Measurements from ENCODE around the gene TSNAX. TPM values are rescaled to one million over a fixed set of nuclear protein-coding genes. Genes with fewer than 3 reads are reported as not detected.

TSNAX gene
- total RNA-seq, 1 experiment from 2014 or later = 60.0 TPM

DNA sequence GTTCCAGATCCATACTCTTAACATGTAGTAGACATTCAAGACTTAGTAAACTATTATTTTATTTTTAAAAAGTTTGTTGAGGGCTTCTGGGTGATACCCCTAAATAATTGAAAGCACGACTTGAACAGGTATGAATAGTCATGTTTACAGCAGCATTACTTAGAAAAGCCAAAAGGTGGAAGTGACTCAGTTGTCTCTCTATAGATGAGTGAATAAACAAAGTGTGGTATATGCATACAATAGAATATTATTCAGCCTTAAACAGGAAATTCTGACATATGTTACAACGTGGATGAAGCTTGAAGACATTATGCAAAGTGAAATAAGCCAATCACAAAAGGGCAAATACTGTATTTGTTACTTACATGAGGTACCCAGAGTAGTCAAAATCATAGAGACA, 26.5 kb downstream of the TSNAX start:
- CTCF ChIA-PET = no interaction called here

DNA sequence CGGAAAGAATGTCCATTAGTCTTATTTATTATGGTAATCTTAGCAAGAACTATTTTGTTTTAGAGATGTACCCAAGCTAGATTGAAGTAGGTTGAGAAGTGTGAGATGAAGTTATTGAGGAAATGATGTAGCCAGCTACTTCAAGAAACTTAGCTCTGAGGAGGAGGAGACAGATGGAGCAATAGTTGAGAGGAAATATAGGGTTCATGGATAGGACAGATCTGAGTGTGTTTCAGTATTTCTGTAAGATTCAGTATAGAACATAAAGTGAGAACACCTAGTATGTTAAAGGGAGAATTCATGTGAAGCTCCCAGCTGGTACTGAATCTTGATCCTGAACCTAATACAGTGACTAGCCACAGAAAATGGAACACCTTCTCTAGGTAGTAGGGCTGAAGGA, 28.9 kb downstream of the TSNAX start:
- H3K36me3 ChIP-seq (ENCODE audit: insufficient read depth, low read length, poor library complexity, severe bottlenecking) = peaks cover 7% of the 10 kb centered on the region
- H3K9me3 ChIP-seq (ENCODE audit: low read depth, low read length, poor library complexity, severe bottlenecking) = no peaks in the 10 kb centered on the region
- CTCF ChIA-PET = no interaction called here
- POLR2A ChIA-PET (ENCODE audit: low non-redundant PET) = no interaction called here
- no peak for DNase-seq (ENCODE audit: low spot score)
- TF ChIP-seq, protein P1, sequence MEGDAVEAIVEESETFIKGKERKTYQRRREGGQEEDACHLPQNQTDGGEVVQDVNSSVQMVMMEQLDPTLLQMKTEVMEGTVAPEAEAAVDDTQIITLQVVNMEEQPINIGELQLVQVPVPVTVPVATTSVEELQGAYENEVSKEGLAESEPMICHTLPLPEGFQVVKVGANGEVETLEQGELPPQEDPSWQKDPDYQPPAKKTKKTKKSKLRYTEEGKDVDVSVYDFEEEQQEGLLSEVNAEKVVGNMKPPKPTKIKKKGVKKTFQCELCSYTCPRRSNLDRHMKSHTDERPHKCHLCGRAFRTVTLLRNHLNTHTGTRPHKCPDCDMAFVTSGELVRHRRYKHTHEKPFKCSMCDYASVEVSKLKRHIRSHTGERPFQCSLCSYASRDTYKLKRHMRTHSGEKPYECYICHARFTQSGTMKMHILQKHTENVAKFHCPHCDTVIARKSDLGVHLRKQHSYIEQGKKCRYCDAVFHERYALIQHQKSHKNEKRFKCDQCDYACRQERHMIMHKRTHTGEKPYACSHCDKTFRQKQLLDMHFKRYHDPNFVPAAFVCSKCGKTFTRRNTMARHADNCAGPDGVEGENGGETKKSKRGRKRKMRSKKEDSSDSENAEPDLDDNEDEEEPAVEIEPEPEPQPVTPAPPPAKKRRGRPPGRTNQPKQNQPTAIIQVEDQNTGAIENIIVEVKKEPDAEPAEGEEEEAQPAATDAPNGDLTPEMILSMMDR (conservative IDR thresholded peaks at IDR 0.05; ENCODE audit: low read depth, low read length) = no peak
- no peak for TF ChIP-seq EZH2 (IDR thresholded peaks at IDR 0.05; ENCODE audit: borderline replicate concordance, low read depth, low read length, poor library complexity, severe bottlenecking)
- intact Hi-C loops (cut with micrococcal nuclease; ENCODE audit: unreplicated experiment) = no loop called here
- BruUV-seq (replicated peaks) = no TSS peak
- no peak overlapping the region for H3K27ac ChIP-seq (ENCODE audit: low read depth, low read length, poor library complexity, severe bottlenecking)
- H3K27me3 ChIP-seq (replicated peaks; ENCODE audit: insufficient read depth, low read depth, low read length, poor library complexity) = no peaks in the 10 kb centered on the region
- no peaks in the 10 kb centered on the region for H3K4me1 ChIP-seq (ENCODE audit: insufficient read depth, low read length, poor library complexity, severe bottlenecking)
- no peak overlapping the region for H3K4me3 ChIP-seq (ENCODE audit: low read depth, low read length, poor library complexity, severe bottlenecking)

More for the DNA sequence above, 26.5 kb downstream of the TSNAX start:
- intact Hi-C loops (cut with micrococcal nuclease; ENCODE audit: unreplicated experiment) = no loop called here
- TF ChIP-seq, protein P1 (conservative IDR thresholded peaks at IDR 0.05; ENCODE audit: low read depth, low read length) = no peak
- no peak for TF ChIP-seq EZH2 (IDR thresholded peaks at IDR 0.05; ENCODE audit: borderline replicate concordance, low read depth, low read length, poor library complexity, severe bottlenecking)
- Histone ChIP-seq H3K27me3 (replicated peaks; ENCODE audit: insufficient read depth, low read depth, low read length, poor library complexity) (no peaks in the 10 kb centered on the region), H3K27ac (ENCODE audit: low read depth, low read length, poor library complexity, severe bottlenecking) (no peak overlapping the region), H3K9me3 (ENCODE audit: low read depth, low read length, poor library complexity, severe bottlenecking) (no peaks in the 10 kb centered on the region), H3K4me1 (ENCODE audit: insufficient read depth, low read length, poor library complexity, severe bottlenecking) (no peaks in the 10 kb centered on the region), H3K4me3 (ENCODE audit: low read depth, low read length, poor library complexity, severe bottlenecking) (no peak overlapping the region), H3K36me3 (ENCODE audit: insufficient read depth, low read length, poor library complexity, severe bottlenecking) (no peaks in the 10 kb centered on the region)
- no TSS peak for BruUV-seq (replicated peaks)
- no peak for DNase-seq (ENCODE audit: low spot score)
- POLR2A ChIA-PET (ENCODE audit: low non-redundant PET) = no interaction called here

DNA sequence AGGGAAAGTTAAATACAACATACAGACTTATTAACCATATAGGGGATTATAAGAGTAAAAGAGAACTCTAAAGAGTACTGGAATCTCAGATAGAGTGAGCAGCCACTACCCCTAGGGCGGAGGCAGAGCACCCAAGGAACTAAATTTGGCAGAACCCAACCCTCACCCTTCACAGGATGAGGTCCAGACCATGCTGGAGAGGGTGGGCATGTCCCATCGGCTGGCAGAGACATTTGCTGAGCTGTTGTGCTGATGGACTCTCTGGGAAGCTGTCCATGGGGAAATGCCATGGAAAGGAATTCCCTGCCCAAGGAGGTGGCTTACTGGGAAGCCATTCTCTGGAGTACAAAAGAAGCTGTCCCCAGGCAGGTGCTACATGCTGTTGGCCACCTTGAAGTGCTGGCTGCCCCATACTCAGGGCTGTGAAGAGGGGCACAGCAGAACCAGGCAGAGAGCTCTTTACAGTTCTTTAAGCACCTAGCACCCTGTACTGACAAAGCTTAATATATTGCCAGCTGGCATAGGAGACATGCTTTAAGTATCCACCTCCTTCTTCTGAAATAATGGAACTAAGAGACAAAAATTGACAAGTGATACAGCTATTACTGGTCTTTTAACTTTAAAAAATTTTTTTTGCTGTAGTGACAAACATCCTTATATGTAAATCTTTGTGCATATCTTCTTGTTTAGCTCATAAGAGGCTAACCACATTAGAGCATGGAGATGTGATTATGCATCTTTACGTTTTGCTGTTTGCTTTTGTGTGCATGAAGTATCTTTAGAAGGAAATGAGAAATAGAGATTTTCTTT, 29.6 kb downstream of the TSNAX start:
- CTCF ChIA-PET = no interaction called here
- no TSS peak for BruUV-seq (replicated peaks)
- Histone ChIP-seq H3K4me3 (ENCODE audit: low read depth, low read length, poor library complexity, severe bottlenecking) (no peak overlapping the region), H3K4me1 (ENCODE audit: insufficient read depth, low read length, poor library complexity, severe bottlenecking) (no peaks in the 10 kb centered on the region), H3K9me3 (ENCODE audit: low read depth, low read length, poor library complexity, severe bottlenecking) (no peaks in the 10 kb centered on the region), H3K36me3 (ENCODE audit: insufficient read depth, low read length, poor library complexity, severe bottlenecking) (peaks cover 10% of the 10 kb centered on the region), H3K27me3 (replicated peaks; ENCODE audit: insufficient read depth, low read depth, low read length, poor library complexity) (no peaks in the 10 kb centered on the region), H3K27ac (ENCODE audit: low read depth, low read length, poor library complexity, severe bottlenecking) (no peak overlapping the region)
- DNase-seq (ENCODE audit: low spot score) = no peak
- intact Hi-C loops (cut with micrococcal nuclease; ENCODE audit: unreplicated experiment) = no loop called here
- TF ChIP-seq, protein P1 (conservative IDR thresholded peaks at IDR 0.05; ENCODE audit: low read depth, low read length) = no peak
- no peak for TF ChIP-seq EZH2 (IDR thresholded peaks at IDR 0.05; ENCODE audit: borderline replicate concordance, low read depth, low read length, poor library complexity, severe bottlenecking)
- POLR2A ChIA-PET (ENCODE audit: low non-redundant PET) = no interaction called here
